Chondrocyte (in vitro differentiated cells): ENCODE data around the gene COPS8. TPM values are rescaled to one million over a fixed set of nuclear protein-coding genes. Genes with fewer than 3 reads are reported as not detected.

Experiments used
- DNase-seq: peaks from one replicate; pipeline ENCODE4 v3.0.0; 2021; ENCODE audit warnings: mixed read lengths, low spot score
- H3K27ac Mint-ChIP-seq: one replicate; pipeline ENCODE4 v1.8.0; 2021; ENCODE audit warnings: mild to moderate bottlenecking, moderate library complexity, mixed read lengths; ENCODE audit not compliant: unreplicated experiment
- H3K27me3 Mint-ChIP-seq: 2 replicates; pipeline ENCODE4 v1.8.0; 2021; ENCODE audit warnings: low read depth, mixed read lengths
- H3K36me3 Mint-ChIP-seq: 2 replicates; pipeline ENCODE4 v1.8.0; 2021; ENCODE audit warnings: low read depth, mixed read lengths
- H3K4me1 Mint-ChIP-seq: 2 replicates; pipeline ENCODE4 v1.8.0; 2021; ENCODE audit warnings: low read depth, mild to moderate bottlenecking, mixed read lengths
- H3K4me3 Mint-ChIP-seq: one replicate; pipeline ENCODE4 v1.8.0; 2021; ENCODE audit warnings: mild to moderate bottlenecking, moderate library complexity, mixed read lengths; ENCODE audit not compliant: unreplicated experiment
- H3K9me3 Mint-ChIP-seq: 2 replicates; pipeline ENCODE4 v1.8.0; 2021; ENCODE audit warnings: low read depth, mixed read lengths
- CTCF ChIP-seq: fragments of 200-600 bp; sonication (generic); IDR thresholded peaks from 2 replicates; pipeline ENCODE4 v1.5.0; 2021; ENCODE audit warnings: antibody characterized with exemption, mild to moderate bottlenecking, moderate library complexity
- total RNA-seq: library from RNA; stranded (reverse); gene quantifications from 3 replicates; pipeline ENCODE4 v1.2.1, GENCODE V29; 2021

COPS8 gene
- total RNA-seq, 1 donor from 2014 or later: 65.8 TPM

- Mint-ChIP-seq H3K4me3 (no peak overlapping the region), H3K9me3 (peaks cover 5% of the 10 kb centered on the region), H3K36me3 (no peaks in the 10 kb centered on the region), H3K27ac (no peak overlapping the region), H3K4me1 (no peaks in the 10 kb centered on the region), H3K27me3 (no peaks in the 10 kb centered on the region)
- no peak for TF ChIP-seq CTCF
- DNase-seq: no peak
Observed at GRCh38 chr2:237134321-237135230, 48.9 kb downstream of the COPS8 start.

GRCh38 chr2:237136824-237137223 is 51.1 kb downstream of the COPS8 start:
- no peaks in the 10 kb centered on the region for H3K36me3 Mint-ChIP-seq
- peaks cover 7% of the 10 kb centered on the region for H3K4me1 Mint-ChIP-seq
- H3K4me3 Mint-ChIP-seq: no peak overlapping the region
- H3K27ac Mint-ChIP-seq: no peak overlapping the region
- no peak for TF ChIP-seq CTCF
- no peaks in the 10 kb centered on the region for H3K27me3 Mint-ChIP-seq
- DNase-seq: no peak
- peaks cover 5% of the 10 kb centered on the region for H3K9me3 Mint-ChIP-seq

- Mint-ChIP-seq H3K27me3 (no peaks in the 10 kb centered on the region), H3K9me3 (peaks cover 9% of the 10 kb centered on the region), H3K4me3 (no peak overlapping the region), H3K27ac (no peak overlapping the region), H3K36me3 (no peaks in the 10 kb centered on the region), H3K4me1 (peaks cover 17% of the 10 kb centered on the region)
- DNase-seq: no peak
- TF ChIP-seq CTCF: no peak
Observed at GRCh38 chr2:237137626-237138323, 52.1 kb downstream of the COPS8 start.

GRCh38 chr2:237139123-237139675 is 53.5 kb downstream of the COPS8 start:
- Mint-ChIP-seq H3K36me3 (peaks cover 3% of the 10 kb centered on the region), H3K4me1 (peaks cover 29% of the 10 kb centered on the region), H3K27me3 (no peaks in the 10 kb centered on the region), H3K4me3 (no peak overlapping the region), H3K27ac (no peak overlapping the region), H3K9me3 (peaks cover 6% of the 10 kb centered on the region)
- DNase-seq: no peak
- no peak for TF ChIP-seq CTCF

- no peak overlapping the region for H3K27ac Mint-ChIP-seq
- peaks cover 36% of the 10 kb centered on the region for H3K4me1 Mint-ChIP-seq
- no peak for DNase-seq
- H3K36me3 Mint-ChIP-seq: peaks cover 8% of the 10 kb centered on the region
- no peaks in the 10 kb centered on the region for H3K27me3 Mint-ChIP-seq
- H3K4me3 Mint-ChIP-seq: no peak overlapping the region
- H3K9me3 Mint-ChIP-seq: peaks cover 11% of the 10 kb centered on the region
- TF ChIP-seq CTCF: no peak
Observed at GRCh38 chr2:237140689-237141285, 55.1 kb downstream of the COPS8 start.
